Measurements from ENCODE around the gene RABL6. TPM values are rescaled to one million over a fixed set of nuclear protein-coding genes. Genes with fewer than 3 reads are reported as not detected.

Gene RABL6
- total RNA-seq (2022; extraction: Qiagen RNA extraction; ENCODE audit: low read depth) = 58.9 to 86.1 TPM (median 79.5 TPM) in 5 replicates

DNA sequence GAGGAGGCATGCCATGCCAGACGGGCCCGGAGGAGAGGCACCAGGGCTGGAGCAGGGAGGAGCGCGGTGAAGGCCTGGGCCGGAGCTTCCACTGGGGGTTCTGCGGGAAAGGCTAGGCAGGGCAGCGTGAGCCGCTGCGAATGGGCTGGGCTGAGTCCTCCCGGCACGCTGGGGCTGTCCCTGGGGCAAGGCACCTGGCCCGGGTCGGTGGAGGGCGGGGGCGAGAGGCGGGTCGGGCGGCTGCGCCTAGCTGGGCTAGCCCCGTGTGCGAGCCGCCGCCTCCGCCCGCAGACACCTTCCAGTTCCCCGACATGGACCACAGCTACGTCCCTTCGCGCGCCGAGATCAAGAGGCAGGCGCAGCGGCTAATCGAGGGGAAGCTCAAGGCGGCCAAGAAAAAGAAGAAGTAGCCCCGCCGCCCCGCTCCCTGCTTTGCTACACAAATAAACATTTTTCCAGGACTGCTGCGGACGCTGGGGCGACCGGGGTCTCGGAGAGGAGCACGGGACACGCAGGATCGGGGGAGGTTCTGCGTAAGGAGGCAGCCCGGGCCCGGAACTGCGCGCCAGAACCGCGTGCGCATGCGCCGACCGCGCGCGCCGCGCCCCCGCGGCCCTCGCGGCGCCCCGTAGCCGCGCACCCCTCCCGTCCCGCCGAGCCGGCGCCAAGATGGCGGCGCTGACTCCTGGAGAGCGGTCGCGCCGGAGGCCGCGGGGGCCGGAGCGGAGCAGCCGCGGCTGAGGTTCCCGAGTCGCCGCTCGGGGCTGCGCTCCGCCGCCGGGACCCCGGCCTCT, at the start of gene RABL6:
Gene RABL6, plus strand, starts transcription at position 668 of the 794 bp plus-strand sequence. CDS start 249 bp downstream, outside the sequence.

DNA sequence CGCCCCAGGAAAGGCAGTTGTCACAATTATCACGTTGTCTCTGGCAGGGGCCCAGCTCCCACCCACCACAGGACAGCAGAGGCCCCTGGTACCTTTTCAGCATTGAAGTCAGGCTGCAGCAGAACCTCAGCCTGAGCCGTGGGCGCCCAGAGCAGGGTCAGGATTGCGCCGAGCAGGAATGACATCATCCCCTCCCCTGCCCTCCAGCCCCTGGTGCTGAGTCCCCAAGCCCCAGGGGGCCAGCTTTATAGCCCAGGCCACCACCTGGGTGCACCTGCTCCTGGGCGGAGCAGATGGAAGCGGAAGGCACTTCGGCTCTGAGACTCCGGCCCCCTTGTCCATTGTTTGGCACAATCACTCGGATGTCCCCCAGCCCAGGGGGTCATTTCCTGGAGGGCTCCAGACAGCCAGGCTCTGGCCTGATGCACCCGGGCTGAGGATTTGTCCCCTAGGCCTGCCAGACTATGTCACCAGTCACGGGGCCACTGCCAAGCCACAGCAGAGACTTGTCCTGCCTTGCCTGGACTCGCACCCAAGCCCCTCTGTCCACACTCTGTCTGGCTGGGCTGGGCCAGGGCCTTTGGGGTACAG, 43.4 kb upstream of the RABL6 start, which contains the start of gene LCN15:
Gene LCN15, minus strand, starts transcription at position 218 of the 591 bp plus-strand sequence. Its CDS starts 30 bp downstream, at position 188.

DNA sequence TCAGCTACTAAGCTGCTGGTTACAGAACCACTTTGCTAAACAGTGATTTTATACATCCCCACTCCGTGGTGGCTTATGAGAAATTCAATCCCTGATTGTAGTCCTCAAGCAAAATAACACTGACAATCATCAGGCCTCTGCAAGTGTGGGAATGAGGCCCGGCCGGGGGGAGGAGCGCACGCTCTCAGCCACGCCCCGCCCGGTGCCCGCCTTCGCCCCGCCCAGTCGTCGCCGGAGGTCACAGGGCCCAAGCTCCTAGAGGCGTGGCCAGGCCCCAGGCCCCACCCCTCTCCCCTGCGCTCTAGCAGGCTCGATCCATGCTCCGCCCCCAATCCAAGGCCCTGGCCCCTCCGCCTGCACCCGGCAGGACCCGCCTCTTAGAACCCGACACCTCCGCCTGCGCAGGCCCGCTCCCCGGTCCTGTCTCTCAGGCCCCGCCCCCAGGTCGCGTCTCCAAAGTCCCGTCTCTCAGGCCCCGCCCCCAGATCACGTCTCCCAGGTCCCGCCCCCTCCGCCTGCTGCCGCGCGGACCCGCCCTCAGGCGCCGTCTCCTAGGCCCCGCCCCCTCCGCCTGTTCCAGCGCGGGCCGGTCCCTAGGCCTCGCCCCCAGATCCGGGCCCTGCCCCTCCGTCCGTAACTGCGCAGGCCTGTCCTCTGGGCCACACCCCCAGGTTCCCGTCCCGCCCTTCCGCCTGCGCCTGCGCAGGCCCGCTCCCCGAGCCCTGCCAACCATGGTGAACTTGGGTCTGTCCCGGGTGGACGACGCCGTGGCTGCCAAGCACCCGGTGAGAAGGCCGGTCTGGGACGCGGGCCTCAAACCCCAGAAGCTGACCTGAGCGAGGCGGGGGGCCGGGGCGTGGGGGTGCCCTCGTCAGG, 16.9 kb upstream of the RABL6 start, which contains the start of gene TMEM141:
Gene TMEM141, plus strand, starts transcription at position 705 of the 876 bp plus-strand sequence. Its CDS starts 27 bp downstream, at position 732.

GRCh38 chr9:136796238-136796774, 11.4 kb upstream of the RABL6 start, which contains the start of gene CCDC183:
TSS of gene CCDC183 (plus strand) at chr9:136796338. CDS start at chr9:136796398, 60 bp downstream.

DNA sequence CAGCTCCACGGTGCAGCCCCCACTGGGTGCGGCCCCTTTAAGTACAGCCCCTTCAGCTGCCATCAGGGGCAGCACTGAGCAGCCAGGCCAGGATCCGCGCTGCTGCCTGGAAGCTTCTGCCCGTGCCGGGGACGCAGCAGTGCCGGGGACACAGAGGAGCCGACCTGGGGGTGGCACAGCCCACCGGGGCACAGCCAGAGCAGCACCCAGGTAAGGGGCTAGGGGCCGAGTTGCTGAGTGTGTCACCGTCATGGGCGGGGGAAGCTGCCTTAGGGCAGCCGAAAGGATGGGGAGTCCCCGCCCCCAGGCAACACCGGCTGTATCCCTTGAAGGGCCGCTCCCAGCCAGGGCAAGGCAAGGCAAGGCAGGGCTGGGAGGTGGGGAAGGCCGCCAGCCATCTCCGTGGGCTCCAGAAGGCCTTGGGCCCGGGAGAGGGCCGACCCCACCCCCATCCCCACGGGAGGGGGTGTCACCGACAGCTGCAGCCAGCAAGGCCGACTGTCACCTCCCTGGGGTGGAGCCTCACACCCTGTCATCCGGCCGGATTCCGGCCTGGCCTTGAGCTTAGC, 34.7 kb downstream of the RABL6 start, which contains the start of gene AJM1:
Gene AJM1, plus strand, starts transcription at position 99 of the 569 bp plus-strand sequence. CDS start 1,937 bp downstream, outside the sequence.

GRCh38 chr9:136849038-136849959, 41.6 kb downstream of the RABL6 start, which contains the start of gene PHPT1:
TSS of gene PHPT1 (plus strand) at chr9:136849409. CDS start at chr9:136849431, 22 bp downstream.

GRCh38 chr9:136851941-136852663, 44.4 kb downstream of the RABL6 start, which contains the start of gene MAMDC4:
TSS of gene MAMDC4 (plus strand) at chr9:136852346. CDS start at chr9:136852417, 71 bp downstream.

GRCh38 chr9:136885950-136886578, 78.3 kb downstream of the RABL6 start, which contains the start of gene TRAF2:
TSS of gene TRAF2 (plus strand) at chr9:136886516. CDS start at chr9:136898741, 12,225 bp downstream.

Other genes starting within 250 kb of the RABL6 start
- 36.2 to 58.7 TPM (median 55.2 TPM) in 5 replicates for gene EGFL7, start 145.0 kb upstream of the RABL6 start, total RNA-seq (2022; extraction: Qiagen RNA extraction; ENCODE audit: low read depth)
- 68.2 to 110 TPM (median 105 TPM) in 5 replicates for gene AGPAT2, start 120.5 kb upstream of the RABL6 start, total RNA-seq (2022; extraction: Qiagen RNA extraction; ENCODE audit: low read depth)
- 6.9 to 9.6 TPM (median 9.4 TPM) in 5 replicates for gene DIPK1B, start 95.4 kb upstream of the RABL6 start, total RNA-seq (2022; extraction: Qiagen RNA extraction; ENCODE audit: low read depth)
- gene LCN10, start 65.0 kb upstream of the RABL6 start, total RNA-seq (2022; extraction: Qiagen RNA extraction; ENCODE audit: low read depth) = not detected in 5 replicates
- not detected in 5 replicates for gene LCN6, start 59.4 kb upstream of the RABL6 start, total RNA-seq (2022; extraction: Qiagen RNA extraction; ENCODE audit: low read depth)
- gene LCN8, start 49.7 kb upstream of the RABL6 start, total RNA-seq (2022; extraction: Qiagen RNA extraction; ENCODE audit: low read depth) = not detected in 5 replicates
- not detected in 5 replicates for gene LCN15, start 43.4 kb upstream of the RABL6 start, total RNA-seq (2022; extraction: Qiagen RNA extraction; ENCODE audit: low read depth)
- gene TMEM141, start 16.6 kb upstream of the RABL6 start, total RNA-seq (2022; extraction: Qiagen RNA extraction; ENCODE audit: low read depth) = 64.6 to 80.7 TPM (median 74.2 TPM) in 5 replicates
- 0.15 to 0.72 TPM (median 0.44 TPM) in 5 replicates for gene CCDC183, start 11.6 kb upstream of the RABL6 start, total RNA-seq (2022; extraction: Qiagen RNA extraction; ENCODE audit: low read depth)
- 4.0 to 4.7 TPM (median 4.2 TPM) in 5 replicates for gene AJM1, start 34.5 kb downstream of the RABL6 start, total RNA-seq (2022; extraction: Qiagen RNA extraction; ENCODE audit: low read depth)
- gene PHPT1, start 41.5 kb downstream of the RABL6 start, total RNA-seq (2022; extraction: Qiagen RNA extraction; ENCODE audit: low read depth) = 285 to 343 TPM (median 299 TPM) in 5 replicates
- gene MAMDC4, start 44.4 kb downstream of the RABL6 start, total RNA-seq (2022; extraction: Qiagen RNA extraction; ENCODE audit: low read depth) = 2.5 to 5.8 TPM (median 3.1 TPM) in 5 replicates
- gene EDF1, start 58.4 kb downstream of the RABL6 start, total RNA-seq (2022; extraction: Qiagen RNA extraction; ENCODE audit: low read depth) = 428 to 545 TPM (median 458 TPM) in 5 replicates
- gene TRAF2, start 78.6 kb downstream of the RABL6 start, total RNA-seq (2022; extraction: Qiagen RNA extraction; ENCODE audit: low read depth) = 43.8 to 69.5 TPM (median 59.1 TPM) in 5 replicates
- 70.1 to 101 TPM (median 99.1 TPM) in 5 replicates for gene FBXW5, start 136.8 kb downstream of the RABL6 start, total RNA-seq (2022; extraction: Qiagen RNA extraction; ENCODE audit: low read depth)
- gene C8G, start 137.3 kb downstream of the RABL6 start, total RNA-seq (2022; extraction: Qiagen RNA extraction; ENCODE audit: low read depth) = 0.85 to 2.9 TPM (median 1.4 TPM) in 5 replicates
- gene LCN12, start 144.3 kb downstream of the RABL6 start, total RNA-seq (2022; extraction: Qiagen RNA extraction; ENCODE audit: low read depth) = 0.80 to 1.6 TPM (median 1.3 TPM) in 5 replicates
- 0.57 to 0.68 TPM (median 0.66 TPM) in 3 of 5 replicates, not detected in the others for gene PTGDS, start 169.6 kb downstream of the RABL6 start, total RNA-seq (2022; extraction: Qiagen RNA extraction; ENCODE audit: low read depth)
- 0.07 to 0.08 TPM (median 0.08 TPM) in 3 of 5 replicates, not detected in the others for gene LCNL1, start 175.0 kb downstream of the RABL6 start, total RNA-seq (2022; extraction: Qiagen RNA extraction; ENCODE audit: low read depth)
- 47.9 to 81.3 TPM (median 74.1 TPM) in 5 replicates for gene PAXX, start 184.5 kb downstream of the RABL6 start, total RNA-seq (2022; extraction: Qiagen RNA extraction; ENCODE audit: low read depth)
- 3.3 to 5.1 TPM (median 4.8 TPM) in 5 replicates for gene CLIC3, start 188.6 kb downstream of the RABL6 start, total RNA-seq (2022; extraction: Qiagen RNA extraction; ENCODE audit: low read depth)
- 21.4 to 27.7 TPM (median 25.4 TPM) in 5 replicates for gene ABCA2, start 220.3 kb downstream of the RABL6 start, total RNA-seq (2022; extraction: Qiagen RNA extraction; ENCODE audit: low read depth)
- 0.06 TPM in 1 of 5 replicates, not detected in the others for gene FUT7, start 224.1 kb downstream of the RABL6 start, total RNA-seq (2022; extraction: Qiagen RNA extraction; ENCODE audit: low read depth)
- 44.4 to 81.3 TPM (median 73.5 TPM) in 5 replicates for gene NPDC1, start 238.2 kb downstream of the RABL6 start, total RNA-seq (2022; extraction: Qiagen RNA extraction; ENCODE audit: low read depth)
- gene ENTPD2, start 246.1 kb downstream of the RABL6 start, total RNA-seq (2022; extraction: Qiagen RNA extraction; ENCODE audit: low read depth) = 1.1 to 2.3 TPM (median 1.7 TPM) in 5 replicates

Data from A549 treated with GW870086 at 1 μM for 4 hours (cell line).